Tibial artery (tissue), 4 donors: ENCODE data around the gene ATOX1.
A peak's percentile ranks its signal among the peaks of the same experiment; 100 is the strongest.

Source experiments
- DNase-seq, 2 donors: peaks; one replicate each; pipeline ENCODE4 v3.0.0-alpha.2; 2019
- H3K27ac ChIP-seq, 2 donors: fragments of 200-600 bp; sonication (generic) in 1 of 2; 1 replicate in 1 of 2; 2 replicates in 1 of 2; pipeline ENCODE4 v1.5.1; 2018 to 2019; ENCODE audit warnings: mild to moderate bottlenecking in 1 of 2
- H3K27me3 ChIP-seq, 2 donors: fragments of 200-600 bp; sonication (generic) in 1 of 2; one replicate each; pipeline versions ENCODE4 v1.5.1 to v1.6.0; 2016 to 2019
- H3K36me3 ChIP-seq, 3 donors: fragments of 200-600 bp; sonication (generic) in 2 of 3; one replicate each; pipeline ENCODE4 v1.5.1; 2016 to 2019; ENCODE audit warnings: mild to moderate bottlenecking in 2 of 3
- H3K4me1 ChIP-seq, 4 donors: fragments of 200-600 bp; sonication (generic) in 2 of 4; 1 replicate in 3 of 4; 2 replicates in 1 of 4; pipeline ENCODE4 v1.5.1; 2016 to 2019
- H3K4me3 ChIP-seq, 2 donors: fragments of 200-600 bp; sonication (generic) in 1 of 2; 1 replicate in 1 of 2; 2 replicates in 1 of 2; pipeline ENCODE4 v1.5.1; 2018 to 2019; ENCODE audit warnings: mild to moderate bottlenecking in 2 of 2
- H3K9me3 ChIP-seq, 3 donors: fragments of 200-600 bp; sonication (generic) in 1 of 3; one replicate each; pipeline ENCODE4 v1.5.1; 2016 to 2019
- intact Hi-C: fragments of 100-400 bp; cut with DNase I; formaldehyde crosslinking; loops from one replicate; pipeline ENCODE4 v1.15.0; 2023; ENCODE audit warnings: low total_unique reads
- TF ChIP-seq, protein P1 (sequence below), 2 experiments: fragments of 200-600 bp in 1 of 2; fragments of 450-650 bp in 1 of 2; IDR thresholded peaks; one replicate each; pipeline ENCODE4 v1.5.1; 2017 to 2019; ENCODE audit warnings: antibody characterized with exemption in 2 of 2, mild to moderate bottlenecking in 1 of 2, moderate library complexity in 1 of 2

Gene ATOX1

GRCh38 chr5:151721087-151721646 lies 37.3 kb downstream of the ATOX1 start:
- no peak overlapping the region for H3K4me3 ChIP-seq
- peaks cover 0 to 65% (median 29%) of the 10 kb centered on the region in 4 donors for H3K4me1 ChIP-seq
- no peaks in the 10 kb centered on the region for H3K9me3 ChIP-seq
- peak overlapping the region in 1 of 2 donors; percentile 41 for H3K27ac ChIP-seq
- H3K27me3 ChIP-seq: no peaks in the 10 kb centered on the region
- TF ChIP-seq, protein P1, sequence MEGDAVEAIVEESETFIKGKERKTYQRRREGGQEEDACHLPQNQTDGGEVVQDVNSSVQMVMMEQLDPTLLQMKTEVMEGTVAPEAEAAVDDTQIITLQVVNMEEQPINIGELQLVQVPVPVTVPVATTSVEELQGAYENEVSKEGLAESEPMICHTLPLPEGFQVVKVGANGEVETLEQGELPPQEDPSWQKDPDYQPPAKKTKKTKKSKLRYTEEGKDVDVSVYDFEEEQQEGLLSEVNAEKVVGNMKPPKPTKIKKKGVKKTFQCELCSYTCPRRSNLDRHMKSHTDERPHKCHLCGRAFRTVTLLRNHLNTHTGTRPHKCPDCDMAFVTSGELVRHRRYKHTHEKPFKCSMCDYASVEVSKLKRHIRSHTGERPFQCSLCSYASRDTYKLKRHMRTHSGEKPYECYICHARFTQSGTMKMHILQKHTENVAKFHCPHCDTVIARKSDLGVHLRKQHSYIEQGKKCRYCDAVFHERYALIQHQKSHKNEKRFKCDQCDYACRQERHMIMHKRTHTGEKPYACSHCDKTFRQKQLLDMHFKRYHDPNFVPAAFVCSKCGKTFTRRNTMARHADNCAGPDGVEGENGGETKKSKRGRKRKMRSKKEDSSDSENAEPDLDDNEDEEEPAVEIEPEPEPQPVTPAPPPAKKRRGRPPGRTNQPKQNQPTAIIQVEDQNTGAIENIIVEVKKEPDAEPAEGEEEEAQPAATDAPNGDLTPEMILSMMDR (IDR thresholded peaks at IDR 0.05): no peak
- H3K36me3 ChIP-seq: no peaks in the 10 kb centered on the region
- DNase-seq: no peak
- intact Hi-C loops: no loop called here

DNA sequence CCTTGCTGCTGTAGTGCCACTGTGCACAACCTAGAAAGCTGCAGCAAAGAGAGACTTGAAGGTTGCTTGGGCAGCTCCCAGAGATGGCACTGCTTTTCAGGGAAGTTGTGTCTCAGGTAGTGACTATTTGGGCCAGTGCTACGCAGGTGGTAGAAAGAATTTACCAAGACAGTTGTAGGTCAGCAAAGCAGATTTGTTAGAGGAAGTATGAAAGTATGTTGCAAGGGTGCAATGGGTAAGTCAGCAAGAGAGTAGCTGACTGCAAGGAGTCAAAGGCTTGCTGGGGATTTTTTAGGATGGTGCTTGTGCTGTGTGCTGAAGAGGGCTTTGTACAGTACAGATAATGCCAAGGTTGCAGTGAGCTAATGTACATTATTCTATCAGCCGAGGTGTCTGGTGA lies 38.2 kb downstream of the ATOX1 start:
- Histone ChIP-seq H3K9me3 (no peaks in the 10 kb centered on the region), H3K4me3 (no peak overlapping the region), H3K27me3 (no peaks in the 10 kb centered on the region), H3K36me3 (no peaks in the 10 kb centered on the region), H3K27ac (peak overlapping the region; percentile 67 to 68), H3K4me1 (peaks cover 0 to 65% (median 29%) of the 10 kb centered on the region in 4 donors)
- DNase-seq: no peak
- TF ChIP-seq, protein P1 (IDR thresholded peaks at IDR 0.05): no peak
- intact Hi-C loops: no loop called here

GRCh38 chr5:151719228-151720000 lies 39.0 kb downstream of the ATOX1 start:
- Histone ChIP-seq H3K36me3 (no peaks in the 10 kb centered on the region), H3K27ac (peak overlapping the region; percentile 67 to 68), H3K4me3 (no peak overlapping the region), H3K27me3 (no peaks in the 10 kb centered on the region), H3K4me1 (peaks cover 0 to 57% (median 27%) of the 10 kb centered on the region in 4 donors), H3K9me3 (no peaks in the 10 kb centered on the region)
- TF ChIP-seq, protein P1 (IDR thresholded peaks at IDR 0.05): peak; percentile 47 to 52
- intact Hi-C loops: no loop called here
- peak in 1 of 2 donors; percentile 57 for DNase-seq

GRCh38 chr5:151718646-151719045 lies 39.8 kb downstream of the ATOX1 start:
- intact Hi-C loops: no loop called here
- Histone ChIP-seq H3K36me3 (no peaks in the 10 kb centered on the region), H3K4me1 (peaks cover 0 to 50% (median 26%) of the 10 kb centered on the region in 4 donors), H3K27ac (peak overlapping the region; percentile 67 to 68), H3K9me3 (no peaks in the 10 kb centered on the region), H3K4me3 (no peak overlapping the region), H3K27me3 (no peaks in the 10 kb centered on the region)
- no peak for DNase-seq
- TF ChIP-seq, protein P1 (IDR thresholded peaks at IDR 0.05): no peak

DNA sequence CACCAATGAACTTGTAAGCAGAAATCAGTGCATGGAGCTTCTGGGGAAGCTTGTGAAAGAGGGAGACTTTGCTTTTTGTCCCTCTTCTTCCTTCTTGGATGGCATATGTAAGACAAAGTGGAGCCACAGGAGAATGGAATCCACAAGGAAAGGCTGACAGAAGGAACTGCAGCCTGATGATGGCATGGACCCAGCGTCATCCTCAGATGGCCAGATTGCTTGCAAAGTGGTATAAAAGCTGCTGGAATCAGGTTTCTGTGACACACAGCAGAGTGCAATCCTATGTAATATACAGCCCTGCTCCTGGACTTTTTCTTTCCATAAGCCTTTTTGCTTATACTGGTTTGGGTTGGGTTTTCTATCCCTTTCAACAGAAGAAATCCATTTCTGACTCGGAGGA lies 40.3 kb downstream of the ATOX1 start:
- Histone ChIP-seq H3K27me3 (no peaks in the 10 kb centered on the region), H3K9me3 (no peaks in the 10 kb centered on the region), H3K4me1 (peaks cover 0 to 47% (median 26%) of the 10 kb centered on the region in 4 donors), H3K4me3 (no peak overlapping the region), H3K27ac (peak overlapping the region; percentile 67 to 68), H3K36me3 (no peaks in the 10 kb centered on the region)
- intact Hi-C loops: no loop called here
- TF ChIP-seq, protein P1 (IDR thresholded peaks at IDR 0.05): no peak
- DNase-seq: no peak
